GM18498 (cell line): ENCODE measurements around the gene TTC7B.

Experiments
- ATAC-seq: cut with Tn5 transposase; IDR thresholded peaks from one replicate; pipeline ENCODE4 v1.9.1; 2021; ENCODE audit warnings: mild to moderate bottlenecking, moderate library complexity; ENCODE audit not compliant: unreplicated experiment

TTC7B gene

DNA sequence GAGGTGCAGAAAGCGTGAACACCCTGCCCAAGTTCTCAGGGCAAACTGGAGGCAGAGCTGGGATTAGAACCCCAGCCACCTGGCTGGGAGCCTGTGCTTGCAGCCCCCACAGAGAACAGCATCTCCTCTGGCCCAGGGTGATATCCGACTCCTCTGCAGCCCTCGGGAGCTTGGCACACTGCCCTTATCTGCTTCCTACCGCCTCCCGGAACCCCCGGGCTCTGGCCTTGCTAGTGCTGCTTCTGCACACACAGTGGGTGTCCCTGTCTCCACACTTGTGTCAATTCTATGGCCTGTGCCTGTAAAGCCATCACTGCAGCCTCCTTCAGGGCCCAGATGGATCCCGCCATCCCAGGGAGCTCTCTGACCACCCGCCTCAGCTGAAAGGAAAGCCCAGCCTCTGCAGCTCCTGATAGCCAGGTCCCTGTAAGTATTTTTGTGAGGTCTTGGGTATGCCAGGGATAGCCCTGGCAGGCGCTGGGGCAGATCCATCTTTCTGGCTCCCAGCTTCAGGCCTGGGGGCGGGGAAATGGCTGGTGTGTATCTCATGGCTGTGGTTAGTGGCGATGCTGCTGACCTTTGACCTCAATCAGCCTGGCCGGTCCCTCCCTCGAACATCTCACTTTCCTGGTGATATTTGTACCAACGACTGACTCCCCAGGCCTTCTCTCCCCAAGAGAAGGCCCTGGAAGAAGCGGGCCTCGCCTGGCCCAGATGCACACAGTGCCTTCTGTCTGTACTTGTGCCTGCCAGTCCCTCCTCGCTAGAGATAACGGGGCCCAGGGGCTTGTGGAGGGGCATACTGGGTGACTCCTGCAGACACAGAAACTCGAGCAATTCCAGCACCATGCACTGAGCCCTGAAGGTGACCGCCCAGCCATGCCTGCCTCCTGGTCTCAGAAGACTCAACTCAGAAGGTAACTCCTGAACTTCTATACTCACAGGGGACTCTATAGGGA lies 235.6 kb downstream of the TTC7B start:
- no peak for ATAC-seq

DNA sequence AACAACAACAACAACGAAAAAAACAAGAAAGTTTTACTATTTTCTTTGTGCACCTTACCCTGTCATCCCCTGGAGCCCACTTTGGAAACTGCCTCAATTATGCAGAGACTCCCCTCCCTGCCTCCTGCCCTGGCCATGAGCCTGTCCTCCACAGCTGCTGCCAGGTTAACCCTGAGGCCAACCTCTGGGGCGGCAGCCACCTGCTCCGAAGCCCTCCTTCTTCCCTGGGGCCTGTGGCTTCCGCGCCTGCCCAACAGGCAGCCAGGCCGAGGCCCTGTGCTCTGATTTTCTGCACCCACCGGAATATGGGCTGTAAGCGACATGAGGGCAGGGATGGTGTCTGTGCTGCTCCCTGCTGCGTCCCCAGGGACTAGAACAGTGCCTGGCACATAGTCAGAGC lies 236.4 kb downstream of the TTC7B start:
- no peak for ATAC-seq

DNA sequence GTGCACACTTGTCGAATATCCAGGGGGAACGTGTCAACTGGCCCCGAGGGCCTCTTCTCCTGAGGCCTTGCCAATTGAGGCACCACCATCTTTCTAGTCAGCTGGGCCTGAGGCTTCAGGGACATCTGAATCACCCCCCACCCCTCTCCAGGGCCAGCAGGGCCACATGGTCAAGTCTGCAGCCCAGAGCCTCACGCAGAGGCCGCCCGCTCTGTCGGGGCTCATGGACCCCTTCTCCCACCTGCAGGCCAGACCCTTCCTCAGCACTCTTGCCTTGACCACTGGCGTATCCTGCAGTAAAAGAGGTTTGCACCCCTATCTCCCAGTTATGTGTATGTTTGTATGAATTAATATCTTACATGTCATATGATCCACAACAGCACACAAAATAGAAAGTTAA lies 237.1 kb downstream of the TTC7B start:
- no peak for ATAC-seq

DNA sequence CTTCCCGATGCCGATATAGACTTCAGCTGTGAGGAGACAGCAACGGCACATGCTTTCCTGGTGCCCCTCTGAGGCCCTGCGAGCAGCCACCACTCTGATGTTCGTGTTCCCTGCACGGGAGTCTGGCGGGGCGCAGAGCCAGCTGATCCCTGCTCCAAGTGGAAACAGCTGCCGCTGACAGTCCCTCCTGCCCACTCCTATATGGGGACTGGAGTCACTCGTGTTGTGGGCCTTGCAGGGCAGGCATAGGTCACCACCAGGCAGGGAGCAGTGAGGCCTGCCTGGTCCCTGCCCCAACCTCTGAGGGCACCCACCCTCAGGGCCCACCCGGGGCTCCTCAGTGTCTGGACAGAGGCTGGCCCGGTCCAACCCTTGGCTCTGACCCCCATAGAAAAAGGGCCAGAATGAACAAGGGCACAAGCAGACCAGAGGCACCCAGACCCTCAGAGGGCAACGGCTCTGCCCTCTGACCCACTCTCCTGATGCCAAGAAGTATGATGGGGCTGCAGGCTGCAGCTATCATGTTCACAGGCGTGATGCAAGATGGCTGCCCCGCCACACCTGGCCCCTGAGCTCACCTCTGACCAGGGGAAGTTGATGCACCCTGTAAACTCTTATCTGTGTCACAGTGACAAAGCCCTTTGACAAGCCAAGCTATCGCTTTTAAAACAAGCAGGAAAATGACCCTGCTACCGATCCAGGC lies 237.8 kb downstream of the TTC7B start:
- no peak for ATAC-seq

DNA sequence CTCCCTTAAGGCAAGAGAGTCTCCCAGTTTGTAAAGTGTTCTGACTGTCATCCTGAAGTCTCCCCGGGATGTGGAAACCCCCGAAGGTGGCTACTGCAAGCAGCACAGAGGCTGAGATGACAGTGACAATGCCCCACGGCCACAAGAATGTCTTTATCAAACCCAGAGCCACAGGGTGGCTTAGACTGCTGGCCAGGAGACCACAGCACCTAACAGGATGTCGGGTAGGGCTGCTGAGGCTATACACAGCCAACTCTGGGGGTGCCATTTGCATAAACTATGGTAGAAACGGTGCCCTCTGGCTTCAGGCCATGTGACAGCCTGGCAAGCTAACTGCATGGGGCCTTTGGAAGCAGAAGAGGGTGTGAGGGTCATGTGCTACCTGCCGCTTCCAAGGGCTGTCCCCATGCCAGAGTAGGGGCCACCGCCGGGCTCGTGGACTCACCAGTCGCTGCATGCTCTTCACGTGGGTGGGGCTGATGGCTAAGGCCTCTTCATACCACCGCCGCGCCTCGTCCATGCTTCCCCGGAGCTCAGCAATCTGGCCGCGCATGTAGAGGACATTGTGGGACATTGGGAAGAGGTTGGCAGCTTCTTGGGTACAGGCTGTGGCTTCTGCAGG lies 238.5 kb downstream of the TTC7B start:
- no peak for ATAC-seq

DNA sequence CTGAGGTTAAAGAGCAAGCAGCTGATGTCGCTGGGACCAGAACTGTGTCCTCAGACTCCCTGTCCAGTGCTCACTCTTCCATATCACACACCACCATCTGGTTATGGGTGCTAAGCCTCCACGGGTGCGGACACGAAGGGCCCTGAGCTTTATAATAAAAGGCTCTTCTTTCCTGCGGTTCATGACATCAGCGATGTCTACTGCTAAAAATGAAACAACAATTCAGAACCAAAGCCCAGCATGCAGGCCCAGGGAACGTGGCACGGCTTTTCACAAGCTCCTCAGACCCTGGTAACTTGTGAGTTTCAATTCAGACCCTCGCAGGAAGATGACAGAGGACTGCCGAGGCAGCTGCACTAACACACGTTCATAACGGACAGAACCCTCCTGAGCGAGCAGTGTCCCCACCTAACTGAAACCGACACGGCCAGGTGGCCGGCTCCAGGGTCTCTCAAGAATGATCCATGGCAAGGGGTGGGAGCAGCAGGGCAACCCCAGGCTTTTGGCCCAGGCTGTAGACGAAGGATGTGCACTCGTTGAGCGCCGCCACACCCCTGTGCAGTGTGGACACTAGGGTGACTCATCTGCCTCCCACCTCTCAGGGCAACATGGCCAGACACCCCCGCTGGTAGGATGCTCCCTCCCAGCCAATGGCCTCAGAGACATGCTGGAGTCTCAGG lies 239.1 kb downstream of the TTC7B start:
- no peak for ATAC-seq

DNA sequence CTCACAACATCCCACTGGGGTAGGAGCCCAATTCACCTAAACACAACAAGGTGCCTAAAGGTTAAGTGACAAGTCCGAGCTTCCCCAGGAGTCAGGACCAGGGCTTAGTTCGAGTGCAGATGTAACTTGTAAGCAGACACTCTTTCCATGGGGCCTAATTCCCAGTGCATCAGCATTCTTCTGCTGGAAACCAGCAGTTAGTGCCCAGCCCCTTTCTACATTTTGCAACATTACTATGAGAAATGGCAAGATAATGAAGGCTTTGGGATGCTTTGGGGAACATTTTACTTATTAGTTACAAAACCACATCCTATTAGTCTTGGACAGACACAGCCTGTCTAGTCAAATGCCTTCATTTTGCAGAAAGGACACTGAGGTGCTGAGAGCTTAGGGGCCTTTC lies 239.6 kb downstream of the TTC7B start:
- no peak for ATAC-seq

DNA sequence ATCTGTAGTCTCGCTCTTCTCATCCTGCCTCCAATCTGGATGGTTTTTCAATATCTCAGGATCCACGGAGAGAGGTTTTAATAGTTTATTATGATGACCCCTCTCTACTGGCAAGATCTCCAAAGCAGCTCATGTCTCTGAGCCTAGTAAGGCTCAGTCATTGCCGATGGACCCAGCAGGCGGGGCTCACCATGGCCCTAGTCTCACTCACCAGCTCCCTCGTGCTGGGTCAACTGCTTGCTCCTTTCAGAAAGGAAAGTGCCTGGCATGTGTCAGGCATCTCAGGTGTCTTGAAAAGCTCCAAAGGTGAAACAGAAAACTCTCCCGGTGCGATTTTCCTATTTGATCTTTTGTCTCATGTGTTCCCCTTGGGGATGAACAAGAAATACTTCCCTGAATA lies 240.4 kb downstream of the TTC7B start:
- no peak for ATAC-seq

DNA sequence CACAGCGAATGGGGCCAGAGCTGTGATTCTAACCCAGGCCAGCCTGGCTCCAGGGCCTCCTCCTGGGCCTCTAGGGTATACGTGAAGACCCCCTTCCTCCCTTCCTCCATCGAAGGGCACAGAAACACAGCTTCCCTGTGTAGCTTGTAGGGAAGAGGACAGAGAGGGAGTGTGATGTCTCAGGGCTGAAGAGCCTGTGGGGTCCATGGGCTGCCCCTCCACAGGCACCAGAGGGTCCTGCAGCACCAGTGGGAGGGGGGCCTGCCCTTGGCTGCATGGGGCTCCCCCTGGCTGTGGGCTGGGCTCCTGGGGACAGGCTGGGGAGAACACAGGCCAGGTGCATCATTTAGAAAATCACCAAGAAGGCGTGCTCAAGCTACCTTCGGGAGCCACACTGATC lies 240.9 kb downstream of the TTC7B start:
- no peak for ATAC-seq

DNA sequence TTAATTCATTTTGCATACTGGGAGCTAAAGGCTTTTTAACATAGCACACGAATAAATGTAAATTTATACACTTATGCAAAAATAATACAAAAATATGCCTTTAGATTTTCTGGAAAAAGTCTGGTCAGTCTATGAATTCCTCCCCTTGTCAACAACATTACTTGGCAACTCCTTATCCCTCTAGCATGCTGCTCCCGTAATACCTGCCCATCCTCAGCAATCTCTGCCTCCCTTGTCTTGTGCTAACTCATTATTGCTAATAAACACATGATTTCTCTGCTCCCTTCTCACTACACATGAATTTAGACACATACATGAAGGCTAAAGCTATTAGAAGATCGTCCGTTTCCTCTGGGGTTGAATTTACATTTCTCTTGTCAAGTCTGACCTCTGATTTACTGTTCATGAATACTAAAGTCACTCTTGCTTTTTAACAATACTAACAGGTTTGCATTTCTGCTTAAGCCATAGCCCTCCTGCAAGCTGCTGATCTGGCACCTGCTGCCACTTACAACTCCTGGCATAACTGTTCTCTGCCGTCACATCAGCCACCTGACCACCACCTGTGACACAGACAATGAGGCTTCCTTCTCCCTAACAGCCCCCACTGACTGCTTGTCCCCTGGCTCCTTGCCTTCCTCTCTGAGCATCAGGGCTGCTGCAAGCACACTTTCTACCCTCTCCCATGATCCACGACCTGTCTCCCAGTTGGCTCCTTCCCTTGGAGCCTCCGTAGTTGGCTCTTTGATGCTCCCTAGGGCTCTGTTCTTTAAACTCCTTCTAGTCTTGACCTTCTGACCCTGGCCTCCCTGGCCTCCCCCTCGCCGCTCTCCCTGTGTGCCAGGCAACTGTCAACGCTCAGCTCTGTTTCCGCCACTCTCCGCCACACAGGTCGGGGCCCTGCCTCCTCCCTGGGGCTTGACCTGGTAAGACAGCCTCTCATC lies 241.8 kb downstream of the TTC7B start:
- no peak for ATAC-seq

DNA sequence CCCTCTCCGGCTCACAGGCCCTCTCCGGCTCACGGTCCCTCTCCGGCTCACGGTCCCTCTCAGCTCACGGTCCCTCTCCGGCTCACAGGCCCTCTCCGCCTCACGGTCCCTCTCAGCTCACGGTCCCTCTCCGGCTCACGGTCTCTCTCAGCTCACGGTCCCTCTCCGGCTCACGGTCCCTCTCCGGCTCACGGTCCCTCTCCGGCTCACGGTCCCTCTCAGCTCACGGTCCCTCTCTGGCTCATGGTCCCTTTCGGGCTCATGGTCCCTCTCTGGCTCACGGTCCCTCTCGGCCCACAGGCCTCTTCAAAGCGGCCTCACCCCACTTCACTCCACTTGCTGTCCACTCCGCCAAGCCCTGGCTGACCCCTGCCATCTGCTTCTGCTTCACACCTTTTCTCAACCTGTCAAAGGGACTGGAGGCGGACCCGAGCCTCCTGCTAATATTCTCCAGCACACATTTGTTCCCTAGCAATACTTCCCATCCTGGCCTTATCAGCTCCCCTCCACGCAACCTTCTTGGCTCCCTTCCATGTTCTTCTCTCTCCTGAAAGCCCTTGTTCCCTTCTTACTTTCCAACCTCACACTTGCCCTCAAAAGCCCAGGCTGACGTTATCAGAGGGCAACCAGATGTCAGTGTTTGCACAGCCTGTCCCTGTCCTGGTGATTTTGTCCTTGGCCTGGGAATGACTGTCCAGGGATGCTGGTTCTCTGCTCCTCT lies 242.7 kb downstream of the TTC7B start:
- no peak for ATAC-seq

DNA sequence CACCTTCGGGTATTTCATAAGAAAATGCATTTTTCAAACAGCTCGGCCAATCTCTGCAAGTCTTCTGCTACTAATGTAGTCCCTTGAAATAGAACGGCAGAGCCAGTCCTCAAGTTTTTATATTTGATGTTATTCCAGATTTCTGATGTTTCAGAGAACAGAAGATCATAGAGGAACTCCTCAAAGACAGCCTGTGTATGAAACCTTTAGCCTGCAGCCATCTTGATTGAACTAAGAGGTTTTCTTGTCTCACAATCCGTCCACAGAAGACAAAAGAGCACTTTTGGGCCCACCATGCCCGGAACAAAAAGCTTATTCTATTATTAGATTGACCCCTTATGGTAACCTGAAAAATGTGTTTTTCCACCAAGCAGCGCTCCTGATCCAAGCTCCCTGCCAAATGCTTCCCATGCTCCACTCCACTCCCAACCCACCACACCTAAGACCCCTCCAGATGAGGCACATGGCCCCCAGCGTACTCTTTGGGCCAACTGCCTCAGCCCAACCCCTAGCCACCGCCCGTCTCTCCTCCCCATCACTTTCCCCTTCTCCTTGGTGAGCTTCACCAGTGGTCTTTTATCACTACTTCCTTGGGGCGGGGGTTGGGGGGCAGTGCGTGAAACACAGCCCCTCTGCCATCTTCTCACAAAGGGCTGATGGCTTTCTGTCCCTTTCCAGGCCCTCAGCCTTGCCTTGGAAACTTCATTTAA lies 243.6 kb downstream of the TTC7B start:
- no peak for ATAC-seq

DNA sequence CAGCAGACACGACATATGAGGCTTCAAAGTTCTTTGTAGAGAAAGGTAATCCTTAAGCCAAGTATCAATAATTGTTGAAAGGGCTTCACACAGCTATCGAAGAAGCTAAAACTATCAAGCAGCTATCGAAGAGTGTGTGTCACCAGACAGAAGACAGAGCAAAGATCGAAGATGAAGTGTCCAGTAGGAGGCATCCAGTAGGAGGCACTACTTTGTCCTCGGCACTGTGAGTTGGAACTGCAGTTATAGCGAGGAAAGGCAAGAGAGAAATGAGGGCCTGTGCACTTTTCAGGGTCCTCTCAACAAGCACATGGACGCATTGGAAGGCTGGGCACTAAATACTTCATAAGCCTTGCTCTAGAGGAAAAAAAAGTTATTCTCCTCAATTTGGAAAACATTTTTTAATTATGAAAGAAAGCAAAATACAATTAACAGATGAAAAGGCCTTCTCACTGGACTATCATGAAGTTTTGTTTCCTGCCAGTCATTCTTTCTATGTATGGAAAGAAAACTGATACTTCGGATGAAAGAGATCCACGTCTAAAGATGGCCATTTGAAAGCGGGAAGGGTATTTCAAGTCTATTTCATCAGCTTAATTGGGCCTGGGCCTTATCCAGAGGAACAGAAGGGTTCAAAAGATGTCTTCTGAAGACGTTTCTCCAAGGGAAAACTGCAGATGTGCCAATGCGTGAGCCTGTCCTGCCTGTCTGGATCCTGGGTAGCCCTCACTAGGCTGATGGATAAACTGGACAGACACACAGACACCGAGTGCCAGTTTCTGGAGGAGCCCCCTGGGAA lies 244.9 kb downstream of the TTC7B start:
- ATAC-seq: no peak

DNA sequence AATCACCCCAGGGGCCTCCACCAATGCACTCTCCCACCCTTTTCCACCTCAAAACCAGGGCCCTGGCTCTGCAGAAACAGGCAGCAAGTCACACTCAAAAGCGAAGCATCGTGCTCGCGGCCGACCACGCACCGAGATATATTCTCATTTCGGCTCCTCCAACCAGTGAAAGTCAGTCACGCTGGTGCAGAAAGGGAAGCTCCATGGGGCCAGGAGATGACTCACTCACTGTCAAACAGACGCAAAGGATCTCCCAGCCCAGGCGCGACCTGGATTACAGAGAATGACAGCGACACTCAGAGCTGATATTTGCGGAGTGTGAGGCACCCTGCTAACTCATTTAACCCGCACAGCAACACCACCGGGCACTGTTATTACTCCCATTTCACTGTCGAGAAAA lies 245.8 kb downstream of the TTC7B start:
- ATAC-seq: no peak

DNA sequence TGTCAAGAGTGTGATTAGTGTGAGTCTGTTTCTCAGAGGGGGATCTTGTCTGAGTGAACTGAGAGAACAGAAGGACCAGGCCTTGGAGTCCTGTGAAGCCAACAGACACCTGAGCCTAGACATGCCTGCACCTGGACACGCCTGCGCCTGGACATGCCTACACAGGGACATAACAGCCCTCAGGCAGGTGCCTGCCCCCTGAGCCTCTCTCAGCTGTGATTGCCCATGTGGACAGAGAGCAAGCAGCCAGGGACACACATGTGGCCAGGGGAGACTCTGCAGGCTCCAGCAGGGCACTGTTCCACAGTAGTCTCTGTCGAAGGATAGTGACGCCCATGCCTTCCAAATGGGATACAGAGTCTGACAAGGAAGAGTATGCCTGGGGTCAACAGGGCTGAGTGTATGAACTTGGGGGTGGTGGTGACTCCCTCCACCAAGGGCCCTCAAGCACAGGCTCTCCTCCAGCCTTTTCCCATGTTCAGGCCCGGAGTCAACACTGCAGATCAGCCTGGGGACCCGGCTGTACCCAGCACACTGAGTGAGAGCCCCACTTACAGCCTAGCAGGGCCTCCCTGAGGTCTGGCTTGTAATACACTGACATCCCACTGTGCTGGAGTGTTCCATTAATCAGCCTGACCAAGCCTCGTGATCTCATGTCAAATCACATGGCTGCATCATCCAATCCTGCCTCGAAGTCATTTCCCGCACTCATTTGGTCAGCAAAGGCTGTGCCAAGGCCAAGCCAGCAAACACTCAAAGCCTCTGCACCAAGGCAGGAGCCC lies 246.4 kb downstream of the TTC7B start:
- no peak for ATAC-seq

DNA sequence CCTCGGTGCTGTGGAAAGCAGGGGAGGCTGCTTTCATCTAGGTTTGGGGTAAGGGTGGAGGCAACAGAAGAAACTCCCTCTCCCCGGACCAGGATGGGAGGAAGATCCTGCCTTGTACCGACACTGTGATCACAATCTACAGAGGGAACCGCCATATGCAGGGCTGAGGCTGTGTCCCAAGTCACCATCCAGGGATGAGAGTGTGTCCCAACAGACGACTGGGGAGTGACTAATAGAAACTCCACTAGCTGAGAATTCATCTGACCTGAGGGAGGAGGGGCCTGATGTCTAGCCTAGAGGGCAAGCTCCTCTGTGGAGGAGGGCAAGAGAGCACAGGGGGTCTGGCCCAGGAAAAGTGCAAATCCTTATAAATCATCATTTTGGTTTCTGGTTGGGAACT lies 247.0 kb downstream of the TTC7B start:
- no peak for ATAC-seq

DNA sequence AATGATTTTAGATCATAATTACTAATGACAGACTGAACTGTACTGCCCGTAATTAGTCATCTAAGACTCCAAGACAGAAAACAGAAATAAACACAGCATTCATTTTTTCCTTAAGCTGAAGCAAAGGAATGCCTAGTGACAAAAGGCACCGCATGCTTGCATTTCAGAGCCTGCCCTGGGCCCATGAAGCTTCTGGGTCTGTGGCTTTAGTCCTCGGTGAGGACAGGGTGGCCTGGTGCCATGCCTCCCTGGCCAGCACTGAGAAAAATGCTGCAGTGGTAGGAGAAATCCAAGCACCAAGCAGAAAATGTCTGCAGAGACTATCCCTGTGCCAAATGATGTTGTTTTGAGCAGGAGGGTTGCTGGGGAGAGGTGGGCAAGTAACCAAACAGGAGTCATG lies 247.8 kb downstream of the TTC7B start:
- no peak for ATAC-seq
